ENCODE data around the gene URAD.

DNA sequence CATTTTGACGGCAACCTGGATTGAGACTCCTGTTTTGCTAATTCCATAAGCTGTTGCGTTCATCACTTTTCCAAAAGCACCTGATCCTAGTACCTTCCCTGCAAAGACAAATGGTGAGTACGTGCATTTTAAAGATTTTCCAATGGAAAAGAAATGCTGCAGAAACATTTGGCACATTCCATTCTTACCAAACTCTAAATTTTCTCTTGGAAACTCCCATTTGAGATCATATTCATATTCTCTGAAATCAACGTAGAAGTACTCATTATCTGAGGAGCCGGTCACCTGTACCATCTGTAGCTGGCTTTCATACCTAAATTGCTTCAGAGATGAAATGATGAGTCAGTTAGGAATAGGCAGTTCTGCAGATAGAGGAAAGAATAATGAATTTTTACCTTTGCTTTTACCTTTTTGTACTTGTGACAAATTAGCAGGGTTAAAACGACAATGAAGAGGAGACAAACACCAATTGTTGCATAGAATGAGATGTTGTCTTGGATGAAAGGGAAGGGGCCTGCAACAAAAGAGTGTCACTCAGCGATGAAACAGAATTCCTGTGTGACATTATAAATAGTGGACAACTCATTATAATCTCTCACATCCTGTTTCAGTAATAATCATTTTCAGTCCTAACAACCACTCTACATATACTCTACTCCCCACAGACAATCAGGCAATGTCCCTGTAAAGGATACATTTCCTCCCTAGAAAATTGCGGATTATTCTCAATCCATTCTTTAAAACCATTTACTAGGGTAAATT is 45.6 kb upstream of the URAD start:
- TF ChIP-seq, protein P1, sequence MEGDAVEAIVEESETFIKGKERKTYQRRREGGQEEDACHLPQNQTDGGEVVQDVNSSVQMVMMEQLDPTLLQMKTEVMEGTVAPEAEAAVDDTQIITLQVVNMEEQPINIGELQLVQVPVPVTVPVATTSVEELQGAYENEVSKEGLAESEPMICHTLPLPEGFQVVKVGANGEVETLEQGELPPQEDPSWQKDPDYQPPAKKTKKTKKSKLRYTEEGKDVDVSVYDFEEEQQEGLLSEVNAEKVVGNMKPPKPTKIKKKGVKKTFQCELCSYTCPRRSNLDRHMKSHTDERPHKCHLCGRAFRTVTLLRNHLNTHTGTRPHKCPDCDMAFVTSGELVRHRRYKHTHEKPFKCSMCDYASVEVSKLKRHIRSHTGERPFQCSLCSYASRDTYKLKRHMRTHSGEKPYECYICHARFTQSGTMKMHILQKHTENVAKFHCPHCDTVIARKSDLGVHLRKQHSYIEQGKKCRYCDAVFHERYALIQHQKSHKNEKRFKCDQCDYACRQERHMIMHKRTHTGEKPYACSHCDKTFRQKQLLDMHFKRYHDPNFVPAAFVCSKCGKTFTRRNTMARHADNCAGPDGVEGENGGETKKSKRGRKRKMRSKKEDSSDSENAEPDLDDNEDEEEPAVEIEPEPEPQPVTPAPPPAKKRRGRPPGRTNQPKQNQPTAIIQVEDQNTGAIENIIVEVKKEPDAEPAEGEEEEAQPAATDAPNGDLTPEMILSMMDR (IDR thresholded peaks at IDR 0.05): no peak
- no peak for TF ChIP-seq POLR2A (IDR thresholded peaks at IDR 0.05)
